ENCODE data around the gene PRKAG1.

The PRKAG1 gene

GRCh38 chr12:48980389-48980952 is 38.1 kb downstream of the PRKAG1 start:
- DNase-seq: no peak

DNA sequence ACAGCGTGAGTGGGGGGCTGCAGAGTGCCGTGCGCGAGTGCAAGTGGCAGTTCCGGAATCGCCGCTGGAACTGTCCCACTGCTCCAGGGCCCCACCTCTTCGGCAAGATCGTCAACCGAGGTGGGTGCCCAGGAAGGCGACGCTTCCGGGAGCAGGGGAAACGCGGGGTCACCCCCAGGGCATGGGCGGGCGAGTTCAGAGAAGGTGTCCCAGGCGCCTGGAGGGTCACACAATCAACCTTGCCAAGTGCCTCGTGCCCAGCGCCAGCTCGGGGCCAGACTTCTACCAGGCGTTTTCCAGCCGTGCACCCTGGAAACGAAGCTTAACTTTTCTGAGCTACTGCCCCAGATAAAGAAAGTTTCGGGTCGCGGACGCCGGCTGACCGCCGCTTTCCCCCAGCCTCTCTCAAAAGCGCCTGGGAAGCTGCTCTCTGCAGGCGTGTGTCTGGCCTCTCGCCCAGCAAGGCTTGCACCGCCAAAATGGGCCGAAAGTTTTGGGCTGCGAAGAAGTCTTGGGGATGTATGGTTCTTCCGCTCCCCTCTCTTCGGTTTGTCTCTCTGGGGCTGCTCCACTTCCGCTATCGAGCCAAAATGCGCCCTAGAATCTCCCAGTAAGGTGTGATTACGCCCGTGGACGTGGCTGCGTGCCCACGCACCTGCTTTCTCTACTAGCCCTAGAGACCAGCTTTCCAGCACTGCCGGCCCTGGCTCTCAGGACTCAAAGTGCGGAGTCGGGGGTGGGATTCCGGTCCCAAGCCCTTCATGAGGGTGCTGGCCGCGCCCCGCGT is 38.8 kb downstream of the PRKAG1 start:
- no peak for DNase-seq

- no peak for DNase-seq
Measured at GRCh38 chr12:48978741-48979601, 39.6 kb downstream of the PRKAG1 start.

- DNase-seq: no peak
Measured at GRCh38 chr12:48978291-48978740, 40.3 kb downstream of the PRKAG1 start, which contains the start of gene WNT1. Gene WNT1 (plus strand): TSS chr12:48978322. CDS start chr12:48978651, 329 bp downstream.

DNA sequence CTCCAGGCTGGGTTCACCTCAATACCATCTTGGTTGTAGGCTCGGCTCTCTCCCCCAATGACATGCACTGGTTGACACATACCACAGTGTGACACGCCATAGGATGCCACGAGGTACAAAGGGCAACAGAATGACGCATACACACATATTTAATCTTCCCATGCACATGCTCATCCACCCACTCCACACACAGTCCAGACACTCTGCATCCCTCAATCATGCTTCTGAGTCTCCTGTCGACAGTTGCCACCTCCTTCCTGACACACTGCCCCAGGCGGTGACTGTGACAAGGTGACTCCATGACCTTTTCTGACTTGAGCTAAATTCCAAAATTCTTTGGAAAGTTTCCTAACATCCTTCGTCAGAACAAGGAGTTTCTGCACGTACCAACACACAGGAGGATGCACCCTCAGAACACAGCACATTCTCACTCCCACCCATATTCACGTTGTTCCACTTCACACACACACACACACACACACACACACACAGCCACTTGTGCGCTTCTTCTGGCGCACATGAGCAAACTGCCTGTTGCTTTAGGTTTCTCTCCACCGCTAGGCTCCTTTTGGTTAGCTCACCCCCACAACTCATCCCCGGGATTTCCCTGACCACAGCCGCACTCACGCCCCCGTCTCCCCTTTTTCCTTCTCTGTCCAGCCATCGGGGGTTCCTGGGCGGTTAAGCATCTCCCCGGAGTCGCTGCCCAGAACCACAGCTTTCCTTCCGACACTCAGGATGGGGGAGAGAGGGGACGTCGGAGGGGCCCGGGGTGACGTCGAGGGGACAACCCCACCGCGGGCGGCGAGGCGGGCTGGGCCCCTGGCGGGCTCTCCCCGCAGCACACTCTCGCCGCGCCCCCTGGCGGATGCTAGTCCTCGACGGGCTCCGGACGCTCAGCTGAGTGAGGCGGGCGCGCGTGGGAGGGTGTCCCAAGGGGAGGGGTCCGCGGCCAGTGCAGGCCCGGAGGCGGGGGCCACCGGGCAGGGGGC is 41.0 kb downstream of the PRKAG1 start:
- DNase-seq: no peak

DNA sequence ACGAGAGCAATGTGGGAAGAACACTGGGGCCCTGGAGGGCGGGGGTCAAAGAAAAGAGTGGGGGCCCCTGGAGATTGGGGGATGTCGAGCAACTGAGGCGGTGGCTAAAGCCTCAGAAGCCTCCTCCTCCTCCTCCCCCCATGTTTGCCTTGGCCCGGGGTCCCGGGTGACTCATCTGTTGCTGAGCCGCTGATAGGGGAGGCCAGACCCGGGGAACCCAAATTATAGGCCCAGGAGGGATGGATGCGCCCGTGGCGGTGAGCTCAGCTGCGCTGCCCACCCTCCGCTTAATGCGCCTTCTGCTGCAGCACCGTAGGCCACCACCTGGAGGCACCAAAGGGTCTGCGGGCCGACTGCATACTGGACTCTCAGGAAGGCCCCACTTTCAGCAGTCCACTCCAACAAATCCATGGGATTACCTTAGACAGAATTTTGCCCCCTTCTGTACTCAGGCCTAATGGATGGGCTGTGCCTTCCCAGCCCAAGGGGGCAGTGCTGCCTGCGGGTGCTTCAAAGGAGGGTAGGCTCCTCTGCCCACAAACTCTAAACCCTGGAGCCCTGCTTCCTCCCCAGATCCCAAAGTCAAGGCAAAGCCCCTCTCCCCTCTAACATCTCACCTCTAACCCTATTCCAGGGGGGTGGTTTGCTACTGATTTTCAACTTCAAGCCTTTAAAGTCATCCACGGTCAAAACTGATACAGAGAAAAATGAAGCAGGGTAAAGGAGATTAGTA is 44.5 kb downstream of the PRKAG1 start:
- no peak for DNase-seq

- DNase-seq: no peak
Measured at GRCh38 chr12:48973531-48973930, 45.0 kb downstream of the PRKAG1 start.

DNA sequence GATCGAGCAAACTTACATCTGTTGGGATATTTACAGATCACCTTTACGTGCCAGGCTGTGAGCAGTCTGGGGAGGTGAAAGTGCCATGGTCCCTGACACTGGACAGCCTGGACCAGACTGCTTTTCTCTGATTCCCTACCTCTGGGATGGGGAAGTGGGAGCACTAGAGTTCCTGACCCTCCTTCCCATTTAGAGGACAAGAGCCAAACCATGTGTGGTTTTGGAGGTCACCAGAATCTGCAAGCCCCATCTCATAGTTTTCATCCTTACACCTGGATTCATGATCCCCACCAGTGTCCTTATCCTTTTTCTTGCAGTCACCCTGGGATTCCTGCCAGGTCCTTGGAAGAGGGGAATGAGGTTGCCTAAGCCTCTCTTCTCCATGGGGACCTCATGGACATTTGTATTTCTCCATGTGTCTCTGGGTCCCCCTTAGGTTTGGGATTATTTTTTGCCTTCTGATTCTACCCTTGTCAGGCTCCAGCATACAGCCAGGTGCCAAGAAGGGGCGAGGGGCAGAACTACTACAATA is 45.6 kb downstream of the PRKAG1 start:
- DNase-seq: no peak

- no peak for DNase-seq
Measured at GRCh38 chr12:48972213-48972951, 46.2 kb downstream of the PRKAG1 start.

- DNase-seq: no peak
Measured at GRCh38 chr12:48970702-48971334, 47.8 kb downstream of the PRKAG1 start.

GRCh38 chr12:48969833-48970701 is 48.5 kb downstream of the PRKAG1 start:
- no peak for DNase-seq

- no peak for DNase-seq
Measured at GRCh38 chr12:48969160-48969771, 49.3 kb downstream of the PRKAG1 start.

DNA sequence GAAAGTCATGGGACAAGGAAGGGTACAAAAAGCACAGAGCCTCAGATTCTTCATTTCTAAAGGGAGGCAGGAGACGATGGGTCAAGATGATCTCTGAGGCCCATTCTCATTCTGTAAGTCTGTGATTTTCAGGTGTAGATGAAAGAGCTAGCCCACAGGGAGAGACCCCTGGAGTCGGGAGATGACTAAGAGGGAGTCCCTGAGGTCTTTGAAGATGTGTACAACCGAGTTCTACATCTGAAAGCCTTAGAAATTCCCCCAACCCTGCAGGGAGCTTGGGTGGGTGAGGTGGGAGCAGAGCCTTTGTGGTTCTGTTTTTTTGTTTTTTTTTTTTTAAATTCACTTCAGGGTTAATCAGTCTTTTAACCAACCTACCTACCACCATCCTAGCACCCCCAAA is 50.1 kb downstream of the PRKAG1 start:
- DNase-seq: no peak

GRCh38 chr12:48967991-48968390 is 50.6 kb downstream of the PRKAG1 start:
- no peak for DNase-seq

GRCh38 chr12:48966177-48966895 is 52.2 kb downstream of the PRKAG1 start:
- DNase-seq: no peak

GRCh38 chr12:48965298-48965838 is 53.2 kb downstream of the PRKAG1 start:
- no peak for DNase-seq

- no peak for DNase-seq
Measured at GRCh38 chr12:48961801-48962200, 56.8 kb downstream of the PRKAG1 start.

All from hippocampal formation (tissue), 2 donors.